Large intestine (tissue), 3 donors: ENCODE data around the gene CMTM8. TPM values are rescaled to one million over a fixed set of nuclear protein-coding genes. Genes with fewer than 3 reads are reported as not detected.

Experiments
- DNase-seq, 2 donors: peaks; one replicate each; pipeline versions ENCODE4 v3.0.0 to v3.0.0-alpha.2; 2013
- H3K27ac ChIP-seq: one replicate; pipeline ENCODE4 v1.5.1; 2013; ENCODE audit warnings: low read length
- H3K27me3 ChIP-seq: 2 replicates; pipeline ENCODE4 v1.6.1; 2013; ENCODE audit warnings: low read length; ENCODE audit not compliant: control insufficient read depth, insufficient read depth
- H3K36me3 ChIP-seq: 2 replicates; pipeline ENCODE4 v1.6.1; 2013; ENCODE audit warnings: low read length; ENCODE audit not compliant: control insufficient read depth, insufficient read depth
- H3K4me1 ChIP-seq: one replicate; pipeline ENCODE4 v1.6.1; 2013; ENCODE audit warnings: low read length; ENCODE audit not compliant: control insufficient read depth, insufficient read depth
- H3K4me3 ChIP-seq: one replicate; pipeline ENCODE4 v1.5.1; 2013; ENCODE audit warnings: low read length
- H3K9me3 ChIP-seq: one replicate; pipeline ENCODE4 v1.6.1; 2013; ENCODE audit warnings: mild to moderate bottlenecking, low read depth, low read length, moderate library complexity; ENCODE audit not compliant: control insufficient read depth
- WGBS: methylation state at CpG from one replicate; pipeline ENCODE4 v1.1.5; 2013; ENCODE audit warnings: low lambda C conversion rate; ENCODE audit not compliant: insufficient coverage; 5-methylcytosine and 5-hydroxymethylcytosine counted together
- polyA plus RNA-seq: library from polyadenylated mRNA; unstranded; fragments of 120-200 nt; gene quantifications from one replicate; pipeline ENCODE4 v1.2.1, GENCODE V29; 2013

The CMTM8 gene
- polyA plus RNA-seq, 1 donor, result 20.1 TPM

DNA sequence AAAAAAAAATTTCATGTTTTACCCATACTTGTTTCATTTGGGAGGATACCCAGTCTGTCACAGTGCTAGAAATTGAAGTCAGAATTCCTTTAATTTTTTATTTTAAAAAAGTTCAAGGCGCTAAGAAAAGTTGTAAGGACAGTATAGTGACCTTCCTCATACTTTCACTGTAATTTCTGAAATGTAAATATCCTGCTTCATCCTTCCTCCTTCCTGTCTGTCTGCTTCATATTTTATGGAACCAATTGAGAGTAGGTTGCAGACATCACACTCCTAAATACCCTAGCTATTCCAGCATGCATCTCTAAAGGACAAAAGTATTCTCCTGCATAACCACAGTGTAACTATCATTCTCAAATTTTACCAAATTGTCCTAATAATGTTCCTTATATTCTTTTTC lies 35.8 kb downstream of the CMTM8 start:
- 100% methylated on average over 1 of the region's 1 CpG for WGBS

DNA sequence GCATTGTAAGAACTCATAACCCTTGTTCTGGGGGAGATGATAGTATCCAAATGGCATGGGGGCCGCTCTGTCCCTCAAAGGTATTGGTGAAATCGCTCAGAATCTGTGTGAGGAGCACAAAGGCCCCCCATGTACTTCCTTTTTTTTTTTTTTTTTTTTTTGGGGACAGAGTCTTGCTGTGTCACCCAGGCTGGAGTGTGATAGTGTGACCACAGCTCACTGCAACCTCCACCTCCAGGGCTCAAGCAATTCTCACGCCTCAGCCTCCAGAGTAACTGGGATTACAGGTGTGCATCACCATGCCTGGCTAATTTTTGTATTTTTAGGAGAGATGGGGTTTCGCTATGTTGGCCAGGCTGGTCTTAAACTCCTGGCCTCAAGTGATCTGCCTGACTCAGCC lies 37.0 kb downstream of the CMTM8 start:
- no peak overlapping the region for H3K27ac ChIP-seq
- no peak overlapping the region for H3K4me3 ChIP-seq
- no CpG with 5 or more reads among the region's 4 CpGs for WGBS
- no peak for DNase-seq
- H3K4me1 ChIP-seq, result peaks cover 16% of the 10 kb centered on the region
- no peaks in the 10 kb centered on the region for H3K36me3 ChIP-seq
- H3K9me3 ChIP-seq, result no peaks in the 10 kb centered on the region
- H3K27me3 ChIP-seq, result no peaks in the 10 kb centered on the region

More for the DNA sequence above, 35.8 kb downstream of the CMTM8 start:
- DNase-seq, result no peak
- Histone ChIP-seq H3K4me1 (peaks cover 16% of the 10 kb centered on the region), H3K27ac (no peak overlapping the region), H3K27me3 (no peaks in the 10 kb centered on the region), H3K4me3 (no peak overlapping the region), H3K36me3 (no peaks in the 10 kb centered on the region), H3K9me3 (no peaks in the 10 kb centered on the region)

DNA sequence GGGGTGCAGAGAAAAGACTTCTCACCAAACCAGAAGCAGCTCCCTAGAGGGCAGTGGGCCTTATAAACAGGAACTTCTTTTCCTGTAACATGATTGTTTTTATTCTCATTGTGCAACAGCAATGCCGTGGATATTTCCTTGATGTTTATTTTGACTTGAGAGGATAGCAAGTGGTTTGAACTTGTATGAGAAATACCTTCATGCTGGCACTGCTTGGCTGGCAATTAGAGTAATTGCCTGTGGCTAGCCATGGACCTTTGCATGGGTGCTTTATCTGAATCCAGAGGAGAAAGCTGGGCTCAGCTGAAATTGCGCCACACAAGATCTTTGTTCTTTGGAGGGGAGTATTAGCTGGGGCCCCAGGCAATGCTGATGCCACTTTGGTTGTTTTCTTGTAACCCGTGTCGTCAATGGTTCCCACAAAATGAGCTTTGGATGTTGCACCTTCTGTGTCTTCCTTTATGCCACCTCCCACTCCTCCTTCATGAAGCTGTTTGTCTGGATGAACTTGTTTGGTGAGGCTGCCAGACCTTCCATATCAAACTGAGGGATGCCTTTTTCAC lies 37.9 kb downstream of the CMTM8 start:
- Histone ChIP-seq H3K9me3 (no peaks in the 10 kb centered on the region), H3K4me3 (no peak overlapping the region), H3K27ac (peak overlapping the region; percentile 26), H3K4me1 (peaks cover 17% of the 10 kb centered on the region), H3K27me3 (no peaks in the 10 kb centered on the region), H3K36me3 (no peaks in the 10 kb centered on the region)
- DNase-seq, result peak; percentile 54 to 77
- WGBS, result no CpG with 5 or more reads among the region's 4 CpGs

DNA sequence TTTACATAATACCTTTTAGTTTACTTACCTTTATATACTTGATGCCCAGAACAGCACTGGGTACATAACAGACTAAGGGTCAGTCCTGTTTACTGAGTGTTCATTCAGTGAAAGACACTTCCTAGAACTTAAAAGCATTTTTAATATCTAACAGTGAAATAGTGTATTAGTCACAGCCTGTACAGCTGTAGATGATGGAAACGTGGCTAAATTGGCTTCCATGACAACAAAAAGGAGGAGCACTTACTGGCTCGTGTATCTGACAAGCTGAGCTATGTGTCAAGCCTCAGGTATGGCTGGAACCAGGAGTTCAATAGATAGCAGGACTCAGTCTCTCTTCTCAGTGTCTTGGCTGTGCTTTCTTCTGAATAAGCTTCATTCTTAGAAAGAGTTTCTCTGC lies 40.2 kb downstream of the CMTM8 start:
- WGBS, result no CpG with 5 or more reads among the region's 2 CpGs
- Histone ChIP-seq H3K9me3 (no peaks in the 10 kb centered on the region), H3K27me3 (no peaks in the 10 kb centered on the region), H3K4me1 (peaks cover 36% of the 10 kb centered on the region), H3K4me3 (no peak overlapping the region), H3K36me3 (no peaks in the 10 kb centered on the region), H3K27ac (no peak overlapping the region)
- DNase-seq, result no peak

- Histone ChIP-seq H3K4me3 (no peak overlapping the region), H3K4me1 (peaks cover 48% of the 10 kb centered on the region), H3K36me3 (no peaks in the 10 kb centered on the region), H3K27ac (no peak overlapping the region), H3K27me3 (no peaks in the 10 kb centered on the region), H3K9me3 (no peaks in the 10 kb centered on the region)
- DNase-seq, result no peak
- WGBS, result no CpG with 5 or more reads among the region's 6 CpGs
These were observed 41.9 kb downstream of the CMTM8 start for GRCh38 chr3:32280262-32280910.

GRCh38 chr3:32281570-32282106 lies 43.2 kb downstream of the CMTM8 start:
- Histone ChIP-seq H3K27me3 (no peaks in the 10 kb centered on the region), H3K36me3 (no peaks in the 10 kb centered on the region), H3K4me1 (peaks cover 47% of the 10 kb centered on the region), H3K27ac (peak overlapping the region; percentile 45), H3K4me3 (no peak overlapping the region), H3K9me3 (no peaks in the 10 kb centered on the region)
- WGBS, result 17% methylated on average over 1 of the region's 2 CpGs
- no peak for DNase-seq

DNA sequence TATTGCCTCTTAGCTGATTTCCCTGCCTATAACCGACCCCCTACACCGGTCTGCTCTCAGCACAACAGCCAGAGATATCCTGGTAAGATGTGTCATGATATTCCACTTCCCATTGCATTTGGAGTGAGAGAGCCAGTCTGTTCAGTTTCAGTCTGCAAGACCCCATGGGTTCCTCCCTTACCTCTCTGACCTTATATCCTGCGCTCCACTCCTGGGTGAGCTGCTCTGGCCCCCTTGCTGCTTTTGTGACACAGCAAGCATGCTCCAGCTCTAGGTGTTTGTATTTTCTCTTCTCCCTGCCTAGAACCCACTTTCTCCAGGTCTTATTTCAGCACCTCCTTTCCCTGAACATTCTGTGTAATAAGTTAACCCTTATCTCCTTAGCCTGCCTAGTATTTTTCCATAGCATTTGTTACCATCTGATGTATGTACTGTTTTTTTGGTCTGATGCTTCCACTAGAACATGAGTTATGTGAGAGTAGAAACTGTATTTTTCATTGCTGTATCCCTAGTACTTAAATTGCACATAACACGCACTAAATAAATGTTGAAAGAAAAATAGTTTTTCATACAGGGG lies 44.2 kb downstream of the CMTM8 start:
- no peak for DNase-seq
- peak overlapping the region; percentile 34 for H3K27ac ChIP-seq
- WGBS, result 86% methylated on average over 1 of the region's 4 CpGs

GRCh38 chr3:32283304-32283703 lies 44.8 kb downstream of the CMTM8 start:
- DNase-seq, result no peak
- H3K27ac ChIP-seq, result peak overlapping the region; percentile 89
- H3K4me3 ChIP-seq, result no peak overlapping the region
- WGBS, result no CpG with 5 or more reads among the region's 14 CpGs
- H3K27me3 ChIP-seq, result no peaks in the 10 kb centered on the region
- no peaks in the 10 kb centered on the region for H3K36me3 ChIP-seq
- no peaks in the 10 kb centered on the region for H3K9me3 ChIP-seq
- peaks cover 41% of the 10 kb centered on the region for H3K4me1 ChIP-seq

More for the DNA sequence above, 44.2 kb downstream of the CMTM8 start:
- H3K4me3 ChIP-seq, result no peak overlapping the region
- no peaks in the 10 kb centered on the region for H3K36me3 ChIP-seq
- H3K4me1 ChIP-seq, result peaks cover 41% of the 10 kb centered on the region
- no peaks in the 10 kb centered on the region for H3K27me3 ChIP-seq
- no peaks in the 10 kb centered on the region for H3K9me3 ChIP-seq

- 40% methylated on average over 1 of the region's 6 CpGs for WGBS
- H3K27ac ChIP-seq, result peak overlapping the region; percentile 89
These were observed 46.1 kb downstream of the CMTM8 start for GRCh38 chr3:32284443-32285212.

DNA sequence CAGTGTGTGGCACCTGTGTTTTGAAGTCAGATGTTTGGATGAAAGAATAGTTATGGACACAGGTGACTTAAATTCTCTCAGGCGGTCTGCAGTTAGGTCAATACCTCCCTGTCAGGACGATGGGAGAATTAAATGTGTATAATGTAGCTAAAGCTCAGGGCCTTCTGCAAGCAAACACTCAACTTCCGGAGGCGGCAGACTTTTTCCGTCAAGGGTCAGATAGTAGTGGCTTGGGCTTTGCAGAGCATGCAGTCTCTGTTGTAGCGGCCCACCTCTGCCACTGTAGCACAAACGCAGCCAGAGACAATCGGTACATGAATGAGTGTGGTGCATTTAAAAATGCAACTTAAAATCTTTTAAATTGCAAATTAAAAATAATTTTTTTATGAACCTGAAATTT lies 47.4 kb downstream of the CMTM8 start:
- H3K27ac ChIP-seq, result peak overlapping the region; percentile 89
- WGBS, result 80% methylated on average over 1 of the region's 8 CpGs

More at GRCh38 chr3:32284443-32285212, 46.1 kb downstream of the CMTM8 start:
- DNase-seq, result peak; percentile 74 to 83
- no peaks in the 10 kb centered on the region for H3K36me3 ChIP-seq
- H3K4me3 ChIP-seq, result no peak overlapping the region
- H3K27me3 ChIP-seq, result no peaks in the 10 kb centered on the region
- peaks cover 41% of the 10 kb centered on the region for H3K4me1 ChIP-seq
- H3K9me3 ChIP-seq, result no peaks in the 10 kb centered on the region

More for the DNA sequence above, 47.4 kb downstream of the CMTM8 start:
- H3K4me1 ChIP-seq, result peaks cover 41% of the 10 kb centered on the region
- H3K9me3 ChIP-seq, result no peaks in the 10 kb centered on the region
- no peaks in the 10 kb centered on the region for H3K27me3 ChIP-seq
- DNase-seq, result no peak
- no peaks in the 10 kb centered on the region for H3K36me3 ChIP-seq
- H3K4me3 ChIP-seq, result no peak overlapping the region
